HepG2 (cell line): ENCODE results near the gene GGNBP2. TPM values are rescaled to one million over a fixed set of nuclear protein-coding genes. Genes with fewer than 3 reads are reported as not detected.

Experiments
- ATAC-seq: fragments of 200-7000 bp; cut with Tn5 transposase; 3 replicates; pipeline ENCODE4 v1.9.1; 2020; ENCODE audit warnings: mild to moderate bottlenecking, moderate library complexity
- BruUV-seq: library from RNA; stranded (reverse); fragments of 400-500 nt; replicated peaks from 2 replicates; lab custom pipeline; 2021; lab: Mats Ljungman, UMichigan
- CTCF ChIA-PET: fragments of 300-600 bp; formaldehyde crosslinking; extraction: SDS; loops from one replicate; lab custom pipeline; 2021; ENCODE audit warnings: low total read pairs, inconsistent platforms, low intra/inter-chr PET ratio; lab: Yijun Ruan, JAX
- POLR2A ChIA-PET: fragments of 350-600 bp; sonication (Branson Sonifier 250); formaldehyde crosslinking; loops from one replicate; lab custom pipeline; 2020; ENCODE audit warnings: antibody characterized with exemption, inconsistent platforms; lab: Yijun Ruan, JAX
- DNase-seq: peaks from one replicate; pipeline ENCODE4 v3.0.0-alpha.2; 2015; ENCODE audit warnings: low spot score
- FAIRE-seq: peaks from 3 replicates; lab custom pipeline; 2011; peaks lifted over from hg19 to GRCh38; lab: Jason Lieb, UNC
- H2AFZ ChIP-seq: one replicate; pipeline ENCODE4 v1.6.1; 2011; ENCODE audit warnings: low read length, inconsistent platforms
- H3K27ac ChIP-seq: fragments of 300-600 bp; 3 replicates; pipeline ENCODE4 v1.8.0; 2011; ENCODE audit warnings: mixed run types, mild to moderate bottlenecking, mixed read lengths, low read length, inconsistent platforms; ENCODE audit not compliant: insufficient read depth; ENCODE audit errors: extremely low read length
- H3K27me3 ChIP-seq, 2 experiments: fragments of 200-600 bp in 1 of 2; 2 replicates in 1 of 2; 3 replicates in 1 of 2; pipeline versions ENCODE4 v1.6.0 to v1.8.0; 2011; ENCODE audit warnings: low read length in 2 of 2, mild to moderate bottlenecking in 2 of 2, moderate library complexity in 2 of 2, inconsistent platforms in 1 of 2; ENCODE audit not compliant: insufficient read depth in 2 of 2, control insufficient read depth in 1 of 2
- H3K36me3 ChIP-seq, 2 experiments: fragments of 200-600 bp in 1 of 2; replicated peaks in 1 of 2; 2 replicates in 1 of 2; 3 replicates in 1 of 2; pipeline versions ENCODE4 v1.5.1 to v1.8.0; 2011; ENCODE audit warnings: low read length in 2 of 2, inconsistent platforms in 1 of 2; ENCODE audit not compliant: insufficient read depth in 2 of 2, control insufficient read depth in 1 of 2
- H3K4me1 ChIP-seq: 2 replicates; pipeline ENCODE4 v1.5.1; 2012; ENCODE audit warnings: low read length, inconsistent platforms; ENCODE audit not compliant: insufficient read depth
- H3K4me2 ChIP-seq: 2 replicates; pipeline ENCODE4 v1.6.0; 2011; ENCODE audit warnings: low read depth, low read length, inconsistent platforms
- H3K4me3 ChIP-seq, 3 experiments: fragments of 200-600 bp in 1 of 3; sonication (generic), shearing (Covaris generic) in 1 of 3; replicated peaks in 1 of 3; 2 replicates each; pipeline ENCODE4 v1.5.1; 2011 to 2016; ENCODE audit warnings: low read length in 3 of 3, inconsistent platforms in 2 of 3, low read depth in 2 of 3, mild to moderate bottlenecking in 2 of 3, control low read depth in 1 of 3, mixed read lengths in 1 of 3; ENCODE audit not compliant: insufficient read depth in 1 of 3
- H3K79me2 ChIP-seq: one replicate; pipeline ENCODE4 v1.6.1; 2011; ENCODE audit warnings: low read length, inconsistent platforms; ENCODE audit not compliant: insufficient read depth
- H3K9ac ChIP-seq: 2 replicates; pipeline ENCODE4 v1.6.0; 2011; ENCODE audit warnings: mild to moderate bottlenecking, low read depth, low read length, inconsistent platforms; ENCODE audit not compliant: insufficient read depth
- H3K9me3 ChIP-seq: 2 replicates; pipeline ENCODE4 v1.5.1; 2012; ENCODE audit warnings: mild to moderate bottlenecking, low read length
- H4K20me1 ChIP-seq: 2 replicates; pipeline ENCODE4 v1.6.0; 2011; ENCODE audit warnings: inconsistent platforms, mild to moderate bottlenecking, low read length, moderate library complexity; ENCODE audit not compliant: insufficient read depth
- HNRNPLL ChIP-seq: fragments of 200-400 bp; formaldehyde crosslinking; IDR thresholded peaks from 2 replicates; pipeline ENCODE4 v1.6.1; 2017; ENCODE audit warnings: mild to moderate bottlenecking, low read depth, low read length; ENCODE audit not compliant: poor library complexity, severe bottlenecking
- MXI1 ChIP-seq: IDR thresholded peaks from 3 replicates; pipeline ENCODE4 v1.6.1; 2012; ENCODE audit warnings: low read depth, low read length, inconsistent platforms, borderline replicate concordance
- NBN ChIP-seq: fragments of 450-650 bp; conservative IDR thresholded peaks from 2 replicates; pipeline ENCODE4 v1.6.1; 2017
- NFE2L2 ChIP-seq: fragments of 150-350 bp; IDR thresholded peaks from 2 replicates; pipeline ENCODE4 v1.6.1; 2014; ENCODE audit warnings: low read length
- POLR2AphosphoS5 ChIP-seq: IDR thresholded peaks from 2 replicates; pipeline ENCODE4 v1.6.1; 2012; ENCODE audit warnings: low read depth, low read length
- TCF12 ChIP-seq, 2 experiments: fragments of 450-650 bp in 1 of 2; sonication (generic) in 1 of 2; formaldehyde crosslinking in 1 of 2; IDR thresholded peaks; 2 replicates each; pipeline versions ENCODE4 v1.6.1 to v1.8.0; 2017 to 2022; ENCODE audit warnings: antibody characterized with exemption in 1 of 2, mild to moderate bottlenecking in 1 of 2, missing genetic modification reagents in 1 of 2, moderate library complexity in 1 of 2
- ZNF205 ChIP-seq: IDR thresholded peaks from 2 replicates; pipeline ENCODE4 v1.6.1; 2018; ENCODE audit warnings: missing biosample characterization, missing genetic modification reagents
- ZNF232 ChIP-seq: sonication (generic); formaldehyde crosslinking; IDR thresholded peaks from 2 replicates; pipeline ENCODE4 v1.4.0; 2020; ENCODE audit warnings: missing genetic modification reagents, borderline replicate concordance
- ZNF234 ChIP-seq: sonication (generic); formaldehyde crosslinking; conservative IDR thresholded peaks from 2 replicates; pipeline ENCODE4 v1.5.1; 2020; ENCODE audit warnings: mild to moderate bottlenecking, missing genetic modification reagents
- ZNF33B ChIP-seq: sonication (generic); formaldehyde crosslinking; IDR thresholded peaks from 2 replicates; pipeline ENCODE4 v1.5.1; 2020; ENCODE audit warnings: mild to moderate bottlenecking, missing genetic modification reagents
- ZNF34 ChIP-seq: sonication (generic); formaldehyde crosslinking; IDR thresholded peaks from 2 replicates; pipeline ENCODE4 v1.4.0; 2020; ENCODE audit warnings: mild to moderate bottlenecking, missing genetic modification reagents, borderline replicate concordance
- ZNF766 ChIP-seq: sonication (generic); formaldehyde crosslinking; IDR thresholded peaks from 2 replicates; pipeline ENCODE4 v1.5.0; 2020; ENCODE audit warnings: missing genetic modification reagents, borderline replicate concordance
- ZNF841 ChIP-seq: sonication (generic); formaldehyde crosslinking; IDR thresholded peaks from 2 replicates; pipeline ENCODE4 v1.8.1; 2023; ENCODE audit warnings: missing genetic modification reagents, borderline replicate concordance
- ZSCAN25 ChIP-seq: sonication (generic); formaldehyde crosslinking; IDR thresholded peaks from 2 replicates; pipeline ENCODE4 v1.8.0; 2022; ENCODE audit warnings: mild to moderate bottlenecking, missing genetic modification reagents
- WGBS: methylation state at CpG from one replicate; pipeline ENCODE4 v1.1.6; 2017; ENCODE audit warnings: low lambda C conversion rate; 5-methylcytosine and 5-hydroxymethylcytosine counted together
- in situ Hi-C: cut with HindIII; loops from 2 replicates; pipeline ENCODE4 v1.10.0; 2017; ENCODE audit warnings: low pct_unique_long_range_greater_than_20kb; ENCODE audit not compliant: extremely low pct_ligation_motif_present
- intact Hi-C: fragments of 100-400 bp; cut with micrococcal nuclease; formaldehyde crosslinking; loops from one replicate; pipeline ENCODE4 v1.10.0; 2022; ENCODE audit not compliant: unreplicated experiment
- polyA plus RNA-seq, 8 experiments: library from polyadenylated mRNA; depleted of rRNA in 3 of 8; stranded (reverse) in 7 of 8; unstranded in 1 of 8; fragments of >200 nt; fragmentation: Illumina TruSeq in 4 of 8; extraction: Trizol in 4 of 8; gene quantifications; 2 replicates each; pipeline versions ENCODE4 v1.2.1 to v1.2.3, GENCODE V29; 2011 to 2016; ENCODE audit warnings: low read depth in 4 of 8, missing spikeins in 1 of 8, mixed read lengths in 1 of 8; ENCODE audit not compliant: insufficient read depth in 1 of 8
- total RNA-seq, 5 experiments: library from RNA; depleted of rRNA; stranded (reverse); fragments of >200 nt; fragmentation: Illumina TruSeq; extraction: Trizol; gene quantifications; 2 replicates each; pipeline ENCODE4 v1.2.3, GENCODE V29; 2016; ENCODE audit warnings: low read depth in 1 of 5
- TF ChIP-seq, protein P1 (sequence below): sonication (generic); formaldehyde crosslinking; IDR thresholded peaks from 2 replicates; pipeline ENCODE4 v1.4.0; 2020; ENCODE audit warnings: low read depth, mild to moderate bottlenecking, missing genetic modification reagents
- TF ChIP-seq, protein P2 (sequence below): sonication (generic); formaldehyde crosslinking; IDR thresholded peaks from 2 replicates; pipeline ENCODE4 v1.4.0; 2020; ENCODE audit warnings: mild to moderate bottlenecking, missing genetic modification reagents
- TF ChIP-seq, protein P3 (sequence below): sonication (generic); formaldehyde crosslinking; IDR thresholded peaks from 2 replicates; pipeline ENCODE4 v1.4.0; 2020; ENCODE audit warnings: missing genetic modification reagents, borderline replicate concordance
- TF ChIP-seq, protein P4 (sequence below): IDR thresholded peaks from 2 replicates; pipeline ENCODE4 v1.6.1; 2016

The GGNBP2 gene
- total and polyA plus RNA-seq, 2 of the 13 experiments (the other 11 are each of a cell fraction or from before 2014, with no cell fraction given), result 53.3 to 84.2 TPM

DNA sequence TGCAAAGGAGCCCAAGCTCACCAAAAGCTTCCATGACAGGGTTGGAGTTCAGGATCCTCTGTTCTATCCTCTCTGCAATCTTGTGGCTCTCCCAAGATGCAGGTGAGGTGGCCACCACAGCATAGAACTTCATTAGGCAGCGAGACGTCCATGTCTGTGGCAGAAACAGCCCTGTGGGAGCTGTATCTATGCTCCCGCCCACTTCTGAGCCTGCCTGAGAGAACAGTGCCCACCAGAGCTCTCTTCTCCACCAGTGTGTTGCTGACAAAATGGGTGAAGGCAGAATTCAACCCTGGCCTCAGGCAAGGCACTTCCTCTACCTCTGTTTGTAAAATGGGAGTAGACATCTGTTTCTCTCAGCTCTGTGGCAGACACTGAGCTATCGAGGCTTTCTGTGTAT, 28.9 kb upstream of the GGNBP2 start (continued):
- TF ChIP-seq ZNF232 (CRISPR knock-in tag), result no peak
- TF ChIP-seq ZSCAN25 (CRISPR knock-in tag), result no peak
- no peak for TF ChIP-seq ZNF34
- no peak for TF ChIP-seq NBN
- TF ChIP-seq, protein P1, sequence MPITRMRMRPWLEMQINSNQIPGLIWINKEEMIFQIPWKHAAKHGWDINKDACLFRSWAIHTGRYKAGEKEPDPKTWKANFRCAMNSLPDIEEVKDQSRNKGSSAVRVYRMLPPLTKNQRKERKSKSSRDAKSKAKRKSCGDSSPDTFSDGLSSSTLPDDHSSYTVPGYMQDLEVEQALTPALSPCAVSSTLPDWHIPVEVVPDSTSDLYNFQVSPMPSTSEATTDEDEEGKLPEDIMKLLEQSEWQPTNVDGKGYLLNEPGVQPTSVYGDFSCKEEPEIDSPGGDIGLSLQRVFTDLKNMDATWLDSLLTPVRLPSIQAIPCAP (CRISPR knock-in tag), result no peak
- TF ChIP-seq NFE2L2, result no peak

DNA sequence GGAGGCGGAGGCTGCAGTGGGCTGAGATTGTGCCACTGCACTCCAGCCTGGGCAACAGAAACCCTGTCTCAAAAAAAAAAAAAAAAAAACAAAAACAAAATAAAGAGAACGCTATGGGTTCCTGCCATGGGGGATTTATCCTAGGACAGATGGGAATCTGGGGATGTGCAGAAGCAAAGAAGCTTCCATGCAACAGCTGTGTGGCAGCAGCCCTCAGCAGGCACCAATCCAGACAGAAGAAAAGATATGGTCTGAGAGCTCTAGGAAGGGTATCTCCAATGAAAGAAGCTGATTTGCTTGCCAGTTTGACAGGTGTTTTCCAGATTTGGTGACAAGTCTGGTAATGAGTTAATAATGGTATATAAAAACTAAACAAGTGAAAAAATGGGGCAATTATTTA, 21.6 kb upstream of the GGNBP2 start:
- Histone ChIP-seq H3K4me2 (no peak overlapping the region), H3K4me1 (no peaks in the 10 kb centered on the region), H3K27ac (no peak overlapping the region), H2AFZ (no peak overlapping the region), H3K27me3 (no peaks in the 10 kb centered on the region), H4K20me1 (no peaks in the 10 kb centered on the region), H3K9me3 (no peaks in the 10 kb centered on the region), H3K9ac (no peak overlapping the region), H3K36me3 (peaks cover 19 to 58% of the 10 kb centered on the region in 2 experiments), H3K79me2 (no peaks in the 10 kb centered on the region), H3K4me3 (no peak overlapping the region)
- POLR2A ChIA-PET, result interaction anchor here (0.7 to 1.9 kb wide), 2 partner anchors 11 to 68 kb away, joined by 3 to 5 read pairs; partner anchors contain the start of genes MYO19 and PIGW
- CTCF ChIA-PET, result no interaction called here
- ATAC-seq (no peak), FAIRE-seq (no peak), DNase-seq (no peak)
- no TSS peak for BruUV-seq
- intact Hi-C loops (no loop called here), in situ Hi-C loops (no loop called here)
- WGBS, result 96% methylated on average over 2 of the region's 2 CpGs
- TF ChIP-seq MXI1, result no peak
- TF ChIP-seq, protein P2, sequence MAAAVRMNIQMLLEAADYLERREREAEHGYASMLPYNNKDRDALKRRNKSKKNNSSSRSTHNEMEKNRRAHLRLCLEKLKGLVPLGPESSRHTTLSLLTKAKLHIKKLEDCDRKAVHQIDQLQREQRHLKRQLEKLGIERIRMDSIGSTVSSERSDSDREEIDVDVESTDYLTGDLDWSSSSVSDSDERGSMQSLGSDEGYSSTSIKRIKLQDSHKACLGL (CRISPR knock-in tag), result no peak
- no peak for TF ChIP-seq ZNF234
- TF ChIP-seq POLR2AphosphoS5, result no peak
- no peak for TF ChIP-seq ZNF766 (CRISPR knock-in tag)
- TF ChIP-seq, protein P3, sequence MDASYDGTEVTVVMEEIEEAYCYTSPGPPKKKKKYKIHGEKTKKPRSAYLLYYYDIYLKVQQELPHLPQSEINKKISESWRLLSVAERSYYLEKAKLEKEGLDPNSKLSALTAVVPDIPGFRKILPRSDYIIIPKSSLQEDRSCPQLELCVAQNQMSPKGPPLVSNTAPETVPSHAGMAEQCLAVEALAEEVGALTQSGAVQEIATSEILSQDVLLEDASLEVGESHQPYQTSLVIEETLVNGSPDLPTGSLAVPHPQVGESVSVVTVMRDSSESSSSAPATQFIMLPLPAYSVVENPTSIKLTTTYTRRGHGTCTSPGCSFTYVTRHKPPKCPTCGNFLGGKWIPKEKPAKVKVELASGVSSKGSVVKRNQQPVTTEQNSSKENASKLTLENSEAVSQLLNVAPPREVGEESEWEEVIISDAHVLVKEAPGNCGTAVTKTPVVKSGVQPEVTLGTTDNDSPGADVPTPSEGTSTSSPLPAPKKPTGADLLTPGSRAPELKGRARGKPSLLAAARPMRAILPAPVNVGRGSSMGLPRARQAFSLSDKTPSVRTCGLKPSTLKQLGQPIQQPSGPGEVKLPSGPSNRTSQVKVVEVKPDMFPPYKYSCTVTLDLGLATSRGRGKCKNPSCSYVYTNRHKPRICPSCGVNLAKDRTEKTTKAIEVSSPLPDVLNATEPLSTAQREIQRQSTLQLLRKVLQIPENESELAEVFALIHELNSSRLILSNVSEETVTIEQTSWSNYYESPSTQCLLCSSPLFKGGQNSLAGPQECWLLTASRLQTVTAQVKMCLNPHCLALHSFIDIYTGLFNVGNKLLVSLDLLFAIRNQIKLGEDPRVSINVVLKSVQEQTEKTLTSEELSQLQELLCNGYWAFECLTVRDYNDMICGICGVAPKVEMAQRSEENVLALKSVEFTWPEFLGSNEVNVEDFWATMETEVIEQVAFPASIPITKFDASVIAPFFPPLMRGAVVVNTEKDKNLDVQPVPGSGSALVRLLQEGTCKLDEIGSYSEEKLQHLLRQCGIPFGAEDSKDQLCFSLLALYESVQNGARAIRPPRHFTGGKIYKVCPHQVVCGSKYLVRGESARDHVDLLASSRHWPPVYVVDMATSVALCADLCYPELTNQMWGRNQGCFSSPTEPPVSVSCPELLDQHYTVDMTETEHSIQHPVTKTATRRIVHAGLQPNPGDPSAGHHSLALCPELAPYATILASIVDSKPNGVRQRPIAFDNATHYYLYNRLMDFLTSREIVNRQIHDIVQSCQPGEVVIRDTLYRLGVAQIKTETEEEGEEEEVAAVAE (CRISPR knock-in tag), result no peak
- no peak for TF ChIP-seq ZNF205 (CRISPR knock-in tag)
- no peak for TF ChIP-seq ZNF841 (CRISPR knock-in tag)
- TF ChIP-seq NBN, result no peak
- no peak for TF ChIP-seq TCF12 (IDR thresholded peaks at IDR 0.05)
- no peak for TF ChIP-seq TCF12 (CRISPR knock-in tag; IDR thresholded peaks at IDR 0.05)
- TF ChIP-seq HNRNPLL, result no peak
- no peak for TF ChIP-seq ZNF33B
- TF ChIP-seq, protein P4, sequence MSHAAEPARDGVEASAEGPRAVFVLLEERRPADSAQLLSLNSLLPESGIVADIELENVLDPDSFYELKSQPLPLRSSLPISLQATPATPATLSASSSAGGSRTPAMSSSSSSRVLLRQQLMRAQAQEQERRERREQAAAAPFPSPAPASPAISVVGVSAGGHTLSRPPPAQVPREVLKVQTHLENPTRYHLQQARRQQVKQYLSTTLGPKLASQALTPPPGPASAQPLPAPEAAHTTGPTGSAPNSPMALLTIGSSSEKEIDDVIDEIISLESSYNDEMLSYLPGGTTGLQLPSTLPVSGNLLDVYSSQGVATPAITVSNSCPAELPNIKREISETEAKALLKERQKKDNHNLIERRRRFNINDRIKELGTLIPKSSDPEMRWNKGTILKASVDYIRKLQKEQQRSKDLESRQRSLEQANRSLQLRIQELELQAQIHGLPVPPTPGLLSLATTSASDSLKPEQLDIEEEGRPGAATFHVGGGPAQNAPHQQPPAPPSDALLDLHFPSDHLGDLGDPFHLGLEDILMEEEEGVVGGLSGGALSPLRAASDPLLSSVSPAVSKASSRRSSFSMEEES (CRISPR knock-in tag), result no peak
